NT2/D1 (cell line): ENCODE measurements around the gene F13A1.

Experiments used
- DNase-seq: peaks from one replicate; pipeline ENCODE4 v3.0.0-alpha.2; 2011; ENCODE audit warnings: low read depth, low spot score
- H3K27me3 ChIP-seq: 2 replicates; pipeline ENCODE4 v1.6.0; 2011; ENCODE audit warnings: mild to moderate bottlenecking; ENCODE audit not compliant: insufficient read length, insufficient read depth
- H3K36me3 ChIP-seq: 2 replicates; pipeline ENCODE4 v1.6.1; 2011; ENCODE audit warnings: mild to moderate bottlenecking, low read length, mixed read lengths; ENCODE audit not compliant: insufficient read depth, insufficient read length
- H3K4me1 ChIP-seq: 2 replicates; pipeline ENCODE4 v1.5.1; 2011; ENCODE audit not compliant: insufficient read depth, insufficient read length
- H3K4me3 ChIP-seq: 2 replicates; pipeline ENCODE4 v1.5.1; 2011; ENCODE audit warnings: low read depth; ENCODE audit not compliant: insufficient read length
- H3K9ac ChIP-seq: 2 replicates; pipeline ENCODE4 v1.6.0; 2011; ENCODE audit warnings: low read depth; ENCODE audit not compliant: insufficient read length
- H3K9me3 ChIP-seq: 2 replicates; pipeline ENCODE4 v1.5.1; 2011; ENCODE audit warnings: mild to moderate bottlenecking, low read length; ENCODE audit not compliant: insufficient read depth
- SUZ12 ChIP-seq: IDR thresholded peaks from 2 replicates; pipeline ENCODE4 v1.6.1; 2011; ENCODE audit not compliant: insufficient read length, insufficient read depth; ENCODE audit errors: extremely low read depth
- YY1 ChIP-seq: IDR thresholded peaks from 2 replicates; pipeline ENCODE4 v1.6.1; 2011; ENCODE audit not compliant: insufficient read length, insufficient read depth
- ZNF274 ChIP-seq: IDR thresholded peaks from 2 replicates; pipeline ENCODE4 v1.6.1; 2011; ENCODE audit warnings: mild to moderate bottlenecking, low read depth, low read length

Gene F13A1

DNA sequence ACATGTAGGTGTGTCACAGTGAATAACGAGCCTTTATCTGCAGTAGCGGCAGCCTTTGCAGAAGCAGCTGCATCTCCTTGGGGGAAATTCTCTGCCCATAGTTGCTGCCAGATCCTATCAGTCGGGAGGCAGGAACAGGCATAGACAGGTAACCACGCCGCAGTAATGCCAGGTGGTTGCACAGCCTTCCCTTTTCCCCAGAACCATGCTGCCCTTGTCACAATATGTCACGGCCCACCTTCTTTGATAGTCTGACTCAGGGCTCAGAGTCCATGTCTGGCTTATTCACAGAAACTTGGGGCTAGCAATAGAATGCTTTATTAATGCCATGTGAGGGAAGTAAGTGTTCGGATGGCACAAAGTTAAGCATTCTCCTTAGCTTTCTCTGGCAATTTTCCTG lies 76.6 kb downstream of the F13A1 start:
- Histone ChIP-seq H3K9me3 (no peaks in the 10 kb centered on the region), H3K27me3 (no peaks in the 10 kb centered on the region), H3K9ac (no peak overlapping the region), H3K36me3 (no peaks in the 10 kb centered on the region), H3K4me1 (no peaks in the 10 kb centered on the region), H3K4me3 (no peak overlapping the region)
- no peak for DNase-seq
- no peak for TF ChIP-seq ZNF274
- no peak for TF ChIP-seq SUZ12
- no peak for TF ChIP-seq YY1

DNA sequence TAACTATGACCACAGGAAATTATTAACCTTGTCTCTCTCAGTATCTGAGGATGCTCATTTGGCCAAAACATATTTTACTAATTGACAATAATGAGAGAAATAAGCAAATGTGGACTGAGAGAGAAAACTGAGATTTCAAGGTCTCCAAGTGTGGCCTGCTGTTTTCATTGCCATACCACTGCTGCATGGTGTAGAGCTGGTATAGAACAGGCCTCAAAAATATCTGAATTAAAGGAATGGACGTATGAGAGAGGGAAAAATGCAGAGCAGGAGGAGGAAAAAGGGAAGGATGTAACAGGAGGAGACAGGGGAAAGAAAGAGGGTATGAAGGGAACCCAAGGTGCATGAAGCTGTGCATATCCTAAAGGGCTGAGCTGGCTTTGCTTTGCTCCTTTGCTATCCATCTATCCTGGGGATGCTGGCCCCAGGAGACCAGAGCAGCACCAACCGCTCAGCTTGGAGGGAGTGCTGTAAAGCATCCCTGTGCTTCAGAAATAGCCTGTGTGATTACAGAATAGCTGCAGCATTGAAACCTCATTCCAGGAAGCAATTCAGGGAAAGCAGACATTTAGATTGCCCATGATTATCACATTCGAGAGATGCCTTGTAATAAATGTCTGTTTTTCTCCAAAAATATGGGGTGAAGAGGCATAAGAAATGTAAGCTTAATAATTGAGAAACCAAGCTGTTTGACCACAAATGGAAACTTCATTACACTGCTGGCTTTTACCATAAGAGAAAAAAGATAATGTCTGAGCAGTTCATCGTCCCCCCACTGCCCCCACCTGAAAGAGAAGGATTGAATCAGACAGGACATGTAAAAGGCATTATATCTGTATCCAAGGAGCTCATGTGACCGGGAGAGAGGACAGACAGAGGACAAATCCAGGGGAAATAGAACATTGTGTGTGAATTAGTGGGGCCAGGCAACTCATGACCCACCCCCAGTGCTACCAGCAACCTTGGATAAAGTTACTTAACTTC lies 80.6 kb downstream of the F13A1 start:
- Histone ChIP-seq H3K4me3 (no peak overlapping the region), H3K36me3 (no peaks in the 10 kb centered on the region), H3K9me3 (no peaks in the 10 kb centered on the region), H3K4me1 (no peaks in the 10 kb centered on the region), H3K27me3 (no peaks in the 10 kb centered on the region), H3K9ac (no peak overlapping the region)
- TF ChIP-seq YY1 (no peak), ZNF274 (no peak)
- DNase-seq: no peak

DNA sequence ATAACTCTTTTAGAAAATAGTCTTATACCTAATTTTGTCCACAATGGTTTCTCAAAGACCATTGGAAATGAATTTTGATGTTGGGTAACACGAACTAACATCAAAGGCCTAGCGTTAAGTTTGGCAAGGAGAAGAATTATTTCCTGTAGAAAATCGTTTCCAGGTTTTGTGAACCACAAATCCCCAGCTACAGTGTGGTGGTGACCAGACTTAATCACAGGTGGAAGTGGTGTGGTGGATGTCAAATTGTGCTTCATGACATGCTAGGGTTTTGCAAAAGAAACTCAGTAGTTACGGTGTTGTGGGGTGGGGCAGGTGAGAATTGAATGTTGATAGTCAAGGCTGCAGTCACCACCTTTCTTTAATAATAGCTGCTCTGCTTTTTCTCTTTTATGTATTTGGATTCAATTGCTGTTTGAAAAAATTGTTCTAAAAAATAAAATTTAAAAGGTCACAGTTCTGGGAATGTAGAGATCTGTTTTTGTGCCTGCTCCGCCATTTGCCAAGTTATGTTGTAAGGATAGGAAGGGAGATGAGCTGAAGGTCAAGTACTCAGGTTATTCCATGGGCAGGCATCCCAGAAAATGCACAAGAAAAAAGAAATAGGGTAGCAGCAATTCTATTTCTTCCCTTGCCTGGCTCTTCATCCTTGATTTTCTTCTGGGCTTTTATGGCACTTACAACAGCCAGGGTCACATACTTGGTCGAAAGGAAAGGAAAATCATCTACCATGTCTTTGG lies 83.6 kb downstream of the F13A1 start:
- H3K9me3 ChIP-seq: no peaks in the 10 kb centered on the region
- no peak overlapping the region for H3K9ac ChIP-seq
- no peaks in the 10 kb centered on the region for H3K36me3 ChIP-seq
- no peak for TF ChIP-seq SUZ12
- no peaks in the 10 kb centered on the region for H3K27me3 ChIP-seq
- DNase-seq: no peak
- H3K4me3 ChIP-seq: no peak overlapping the region
- no peaks in the 10 kb centered on the region for H3K4me1 ChIP-seq

DNA sequence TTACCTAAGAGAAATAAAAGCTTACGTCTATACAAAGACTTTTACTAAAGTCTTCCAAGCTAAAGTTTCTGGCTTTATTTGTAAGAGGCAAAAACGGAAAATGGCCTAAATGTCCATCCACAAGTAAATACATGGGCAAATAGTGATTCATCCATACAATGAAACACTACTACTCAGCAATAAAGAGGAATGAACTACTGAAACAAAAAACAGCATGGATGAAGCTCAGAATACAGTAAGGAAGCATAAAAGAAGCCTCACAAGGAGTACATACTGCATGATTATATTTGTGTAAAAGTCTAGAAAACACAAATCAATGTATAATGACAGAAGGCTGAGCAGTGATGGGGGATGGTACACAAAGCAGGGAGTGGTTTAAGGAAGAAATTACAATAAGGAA lies 84.7 kb downstream of the F13A1 start:
- Histone ChIP-seq H3K4me1 (no peaks in the 10 kb centered on the region), H3K27me3 (no peaks in the 10 kb centered on the region), H3K36me3 (no peaks in the 10 kb centered on the region), H3K9me3 (no peaks in the 10 kb centered on the region), H3K4me3 (no peak overlapping the region), H3K9ac (no peak overlapping the region)
- TF ChIP-seq SUZ12 (no peak), ZNF274 (no peak), YY1 (no peak)
- DNase-seq: no peak

DNA sequence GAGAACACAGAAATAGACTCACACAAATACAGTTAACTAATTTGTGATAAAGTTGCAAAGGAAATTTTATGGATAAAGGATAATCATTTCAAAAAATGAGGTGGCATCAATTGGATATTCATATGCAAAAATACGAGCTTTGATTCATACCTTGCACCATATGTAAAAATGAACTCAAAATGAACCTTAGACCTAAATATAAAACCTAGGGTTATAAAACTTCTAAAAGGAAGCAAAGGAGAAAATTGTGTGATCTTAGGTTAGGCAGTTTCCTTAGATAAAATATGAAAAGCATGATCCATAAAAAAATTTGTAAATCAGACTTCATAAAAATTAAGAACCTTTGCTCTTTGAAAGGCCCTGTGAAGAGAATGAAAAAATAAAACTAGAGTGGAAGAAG lies 85.5 kb downstream of the F13A1 start:
- Histone ChIP-seq H3K4me3 (no peak overlapping the region), H3K36me3 (no peaks in the 10 kb centered on the region), H3K9me3 (no peaks in the 10 kb centered on the region), H3K4me1 (peaks cover 4% of the 10 kb centered on the region), H3K9ac (no peak overlapping the region), H3K27me3 (no peaks in the 10 kb centered on the region)
- TF ChIP-seq YY1: no peak
- no peak for TF ChIP-seq SUZ12
- no peak for TF ChIP-seq ZNF274
- DNase-seq: no peak

DNA sequence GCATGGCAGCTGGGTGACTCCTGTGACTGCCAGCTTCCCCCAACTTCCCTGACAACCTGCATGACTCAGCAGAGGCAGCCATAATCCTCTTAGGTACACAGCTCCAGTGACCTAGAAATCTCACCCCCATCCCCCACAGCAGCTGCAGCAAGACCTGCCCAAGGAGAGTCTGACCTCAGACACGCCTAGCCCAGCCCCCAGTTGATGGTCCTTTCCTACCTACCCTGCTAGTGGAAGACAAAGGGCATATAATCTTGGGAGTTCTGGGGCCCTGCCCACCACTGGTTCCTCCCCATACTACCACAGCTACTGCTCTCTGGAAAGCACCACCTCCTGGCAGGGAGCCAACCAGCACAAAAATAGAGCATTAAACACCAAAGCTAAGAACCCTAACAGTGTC lies 90.2 kb downstream of the F13A1 start:
- Histone ChIP-seq H3K9ac (no peak overlapping the region), H3K27me3 (no peaks in the 10 kb centered on the region), H3K9me3 (no peaks in the 10 kb centered on the region), H3K36me3 (no peaks in the 10 kb centered on the region), H3K4me3 (no peak overlapping the region), H3K4me1 (peaks cover 5% of the 10 kb centered on the region)
- no peak for TF ChIP-seq ZNF274
- TF ChIP-seq YY1: no peak
- peak; percentile 13 for DNase-seq

DNA sequence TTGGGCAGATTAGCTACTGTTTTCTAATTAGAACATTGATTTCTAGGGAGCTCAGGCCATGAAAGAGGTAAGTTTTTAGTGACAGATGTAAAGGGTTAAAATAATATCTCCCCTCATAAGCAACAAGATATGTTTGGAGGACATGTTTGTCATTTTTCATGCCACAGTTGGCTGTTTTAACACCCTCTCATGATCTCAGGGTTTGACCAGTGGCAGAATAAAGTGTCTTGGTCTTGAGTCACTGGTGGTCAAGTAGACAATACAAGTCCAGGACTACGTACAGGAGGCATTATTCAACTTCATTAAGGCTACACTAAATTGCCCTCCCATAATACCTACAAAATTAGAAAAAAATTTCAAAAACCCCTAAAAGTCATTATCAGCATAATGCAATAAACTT lies 92.6 kb downstream of the F13A1 start:
- no peak overlapping the region for H3K4me3 ChIP-seq
- DNase-seq: no peak
- TF ChIP-seq YY1: no peak
- TF ChIP-seq SUZ12: no peak
- TF ChIP-seq ZNF274: no peak
- no peaks in the 10 kb centered on the region for H3K27me3 ChIP-seq
- H3K4me1 ChIP-seq: peaks cover 5% of the 10 kb centered on the region
- H3K36me3 ChIP-seq: no peaks in the 10 kb centered on the region
- no peak overlapping the region for H3K9ac ChIP-seq
- no peaks in the 10 kb centered on the region for H3K9me3 ChIP-seq
